SK-N-SH (cell line): ENCODE measurements around the gene AWAT2.

Source experiments
- EP300 ChIP-seq, 2 experiments: IDR thresholded peaks; 2 replicates each; pipeline versions ENCODE4 v1.4.0 to v1.6.1; 2012; ENCODE audit warnings: borderline replicate concordance in 1 of 2, low read depth in 1 of 2, low read length in 1 of 2
- EZH2phosphoT487 ChIP-seq: fragments of 200-600 bp; sonication (generic); IDR thresholded peaks from 2 replicates; pipeline ENCODE4 v1.6.1; 2017; ENCODE audit warnings: low read depth, mixed run types, mild to moderate bottlenecking, antibody characterized with exemption, moderate library complexity, borderline replicate concordance
- FOXM1 ChIP-seq: IDR thresholded peaks from 2 replicates; pipeline ENCODE4 v1.4.0; 2012; ENCODE audit warnings: low read depth, mild to moderate bottlenecking
- RAD21 ChIP-seq: IDR thresholded peaks from 2 replicates; pipeline ENCODE4 v1.6.1; 2012; ENCODE audit warnings: mild to moderate bottlenecking, low read length
- SMC3 ChIP-seq: IDR thresholded peaks from 2 replicates; pipeline ENCODE4 v1.6.1; 2012; ENCODE audit warnings: low read depth, low read length, improper control_type of control experiment
- TF ChIP-seq, protein P1 (sequence below): fragments of 200-600 bp; sonication (generic); IDR thresholded peaks from 2 replicates; pipeline ENCODE4 v1.6.1; 2017; ENCODE audit warnings: antibody characterized with exemption, mild to moderate bottlenecking, moderate library complexity
- TF ChIP-seq, protein P2 (sequence below): IDR thresholded peaks from 2 replicates; pipeline ENCODE4; 2012

DNA sequence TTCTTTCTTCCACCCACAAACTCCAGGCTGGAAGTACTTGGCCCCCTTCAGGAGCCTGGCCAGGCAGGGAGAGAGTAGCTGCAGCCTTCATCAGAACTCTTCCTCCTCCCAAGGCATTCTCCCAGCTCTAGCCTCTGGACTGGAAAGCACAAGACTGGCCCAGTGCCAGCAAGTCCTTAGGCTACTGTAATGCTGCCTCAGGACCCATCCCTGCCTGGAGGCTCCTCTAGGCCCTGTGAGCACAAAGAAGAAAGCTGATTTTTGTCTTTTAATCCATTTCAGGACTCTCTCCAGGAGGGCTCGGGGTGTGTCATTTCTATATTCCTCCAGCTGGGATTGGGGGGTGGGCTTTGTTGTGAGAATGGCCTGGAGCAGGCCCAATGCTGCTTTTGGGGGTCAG is 10.8 kb downstream of the AWAT2 start:
- TF ChIP-seq, protein P1, sequence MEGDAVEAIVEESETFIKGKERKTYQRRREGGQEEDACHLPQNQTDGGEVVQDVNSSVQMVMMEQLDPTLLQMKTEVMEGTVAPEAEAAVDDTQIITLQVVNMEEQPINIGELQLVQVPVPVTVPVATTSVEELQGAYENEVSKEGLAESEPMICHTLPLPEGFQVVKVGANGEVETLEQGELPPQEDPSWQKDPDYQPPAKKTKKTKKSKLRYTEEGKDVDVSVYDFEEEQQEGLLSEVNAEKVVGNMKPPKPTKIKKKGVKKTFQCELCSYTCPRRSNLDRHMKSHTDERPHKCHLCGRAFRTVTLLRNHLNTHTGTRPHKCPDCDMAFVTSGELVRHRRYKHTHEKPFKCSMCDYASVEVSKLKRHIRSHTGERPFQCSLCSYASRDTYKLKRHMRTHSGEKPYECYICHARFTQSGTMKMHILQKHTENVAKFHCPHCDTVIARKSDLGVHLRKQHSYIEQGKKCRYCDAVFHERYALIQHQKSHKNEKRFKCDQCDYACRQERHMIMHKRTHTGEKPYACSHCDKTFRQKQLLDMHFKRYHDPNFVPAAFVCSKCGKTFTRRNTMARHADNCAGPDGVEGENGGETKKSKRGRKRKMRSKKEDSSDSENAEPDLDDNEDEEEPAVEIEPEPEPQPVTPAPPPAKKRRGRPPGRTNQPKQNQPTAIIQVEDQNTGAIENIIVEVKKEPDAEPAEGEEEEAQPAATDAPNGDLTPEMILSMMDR: no peak
- TF ChIP-seq EP300 (IDR thresholded peaks at IDR 0.05; ENCODE audit: borderline replicate concordance in 1 of 2, low read depth in 1 of 2, low read length in 1 of 2): no peak
- TF ChIP-seq RAD21: no peak
- TF ChIP-seq, protein P2, sequence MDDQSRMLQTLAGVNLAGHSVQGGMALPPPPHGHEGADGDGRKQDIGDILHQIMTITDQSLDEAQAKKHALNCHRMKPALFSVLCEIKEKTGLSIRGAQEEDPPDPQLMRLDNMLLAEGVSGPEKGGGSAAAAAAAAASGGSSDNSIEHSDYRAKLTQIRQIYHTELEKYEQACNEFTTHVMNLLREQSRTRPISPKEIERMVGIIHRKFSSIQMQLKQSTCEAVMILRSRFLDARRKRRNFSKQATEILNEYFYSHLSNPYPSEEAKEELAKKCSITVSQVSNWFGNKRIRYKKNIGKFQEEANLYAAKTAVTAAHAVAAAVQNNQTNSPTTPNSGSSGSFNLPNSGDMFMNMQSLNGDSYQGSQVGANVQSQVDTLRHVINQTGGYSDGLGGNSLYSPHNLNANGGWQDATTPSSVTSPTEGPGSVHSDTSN: no peak
- TF ChIP-seq SMC3: no peak
- TF ChIP-seq FOXM1: no peak
- TF ChIP-seq EZH2phosphoT487: no peak
